ENCODE measurements around the gene DCLK3. TPM values are rescaled to one million over a fixed set of nuclear protein-coding genes. Genes with fewer than 3 reads are reported as not detected.

Gene DCLK3
- total and polyA plus RNA-seq, 2 of the 8 experiments (the other 6 are each of a cell fraction or from before 2014, with no cell fraction given) = 0.27 to 0.63 TPM

DNA sequence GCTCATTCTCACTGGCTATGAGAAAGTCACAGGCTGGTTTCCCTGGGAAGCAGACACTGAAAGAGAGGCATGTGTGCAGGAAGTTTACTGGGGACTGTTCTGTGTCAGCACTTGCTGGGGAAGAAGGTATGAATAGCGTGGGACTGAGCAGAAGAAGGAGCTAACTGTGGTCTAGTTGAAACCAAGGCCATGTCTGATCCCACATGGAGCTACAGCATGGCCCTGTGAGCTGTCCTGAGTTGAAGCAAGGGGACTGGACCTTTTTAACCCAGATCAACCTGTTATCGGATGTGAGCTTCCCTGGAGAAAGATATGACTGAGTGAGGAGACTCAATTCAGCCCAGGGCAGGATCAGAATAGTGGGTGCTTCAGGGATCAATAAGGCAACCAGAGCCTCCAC, 53.7 kb downstream of the DCLK3 start (continued):
- no peak for TF ChIP-seq TAF1 (IDR thresholded peaks at IDR 0.05; ENCODE audit: low read depth, low read length)
